Measurements from ENCODE around the gene NIPBL. TPM values are rescaled to one million over a fixed set of nuclear protein-coding genes. Genes with fewer than 3 reads are reported as not detected.

The NIPBL gene
- total and polyA plus RNA-seq, 7 experiments from 2014 or later: 28.2 to 123 (median 110) TPM

DNA sequence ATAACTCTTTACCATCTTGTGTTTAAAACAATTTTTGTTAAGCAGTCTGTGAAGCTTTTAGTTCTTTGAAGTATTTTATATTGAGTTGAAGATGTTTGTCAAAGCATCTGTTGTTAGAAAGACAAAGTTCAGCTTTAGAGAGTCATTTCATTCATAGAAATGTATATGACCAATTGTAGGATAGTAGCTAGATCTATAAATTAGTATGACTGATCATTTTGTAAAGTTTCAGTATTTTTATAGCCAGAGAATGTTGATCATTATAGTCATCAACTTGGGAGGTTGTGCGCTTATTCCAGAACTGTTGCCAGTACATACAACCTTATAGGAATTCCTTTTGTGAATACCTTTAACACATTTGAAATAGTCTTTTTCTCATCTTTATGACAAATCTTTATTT lies 5.2 kb downstream of the NIPBL start:
- ATAC-seq (no peak), DNase-seq (no peak)
- Mint-ChIP-seq H3K27me3 (no peaks in the 10 kb centered on the region), H3K36me3 (peaks cover 2 to 15% (median 5%) of the 10 kb centered on the region in 5 donors), H3K4me3 (peak overlapping the region in 8 of 10 donors; percentile 50 to 96 (median 60)), H3K27ac (peak overlapping the region in 4 of 9 donors; percentile 6 to 60 (median 31)), H3K4me1 (peaks cover 45 to 80% (median 71%) of the 10 kb centered on the region in 7 donors), H3K9me3 (no peaks in the 10 kb centered on the region)
- Histone ChIP-seq H3K4me3 (ENCODE audit: low read length) (no peak overlapping the region), H3K27me3 (ENCODE audit: control insufficient read depth in 2 of 2, insufficient read depth in 2 of 2, low read length in 2 of 2) (no peaks in the 10 kb centered on the region), H3K27ac (ENCODE audit: low read depth, low read length) (no peak overlapping the region), H3K4me1 (ENCODE audit: control insufficient read depth in 2 of 2, insufficient read depth in 2 of 2, low read length in 2 of 2) (peaks cover 29 to 46% of the 10 kb centered on the region in 2 donors), H3K9me3 (ENCODE audit: control insufficient read depth in 2 of 3, low read length in 3 of 3) (no peaks in the 10 kb centered on the region), H3K36me3 (ENCODE audit: control insufficient read depth in 2 of 3, insufficient read depth in 3 of 3, low read length in 3 of 3) (peaks cover 0 to 18% (median 0%) of the 10 kb centered on the region in 3 experiments)
- ChIA-PET POLR2A (no interaction called here), CTCF (no interaction called here)
- intact Hi-C loops (cut with micrococcal nuclease): loop anchor here (1.0 kb wide), 3 partner anchors 7 to 62 kb away; no protein-coding TSS in a partner anchor

DNA sequence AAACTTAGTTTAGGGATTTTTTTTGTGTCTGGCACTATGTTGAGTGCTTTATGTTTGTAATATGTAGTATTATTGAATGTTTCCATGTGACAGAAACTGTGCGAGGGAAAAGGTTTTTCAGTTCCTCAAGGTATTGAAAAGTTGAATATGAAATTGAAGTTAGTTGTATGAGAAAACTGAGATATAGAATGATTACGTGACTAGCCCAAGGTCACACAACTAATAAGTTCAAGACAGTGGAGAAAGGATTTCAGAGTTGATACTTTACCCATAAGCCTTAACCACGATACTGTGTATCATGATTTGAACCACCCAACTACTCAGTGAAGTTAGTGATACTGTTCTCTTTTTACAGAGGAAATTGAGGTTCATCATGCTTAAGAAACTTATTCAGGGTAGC lies 5.7 kb downstream of the NIPBL start:
- Histone ChIP-seq H3K4me3 (ENCODE audit: low read length) (no peak overlapping the region), H3K27ac (ENCODE audit: low read depth, low read length) (no peak overlapping the region), H3K9me3 (ENCODE audit: control insufficient read depth in 2 of 3, low read length in 3 of 3) (no peaks in the 10 kb centered on the region), H3K36me3 (ENCODE audit: control insufficient read depth in 2 of 3, insufficient read depth in 3 of 3, low read length in 3 of 3) (peaks cover 0 to 13% (median 0%) of the 10 kb centered on the region in 3 experiments), H3K4me1 (ENCODE audit: control insufficient read depth in 2 of 2, insufficient read depth in 2 of 2, low read length in 2 of 2) (peaks cover 29 to 50% of the 10 kb centered on the region in 2 donors), H3K27me3 (ENCODE audit: control insufficient read depth in 2 of 2, insufficient read depth in 2 of 2, low read length in 2 of 2) (no peaks in the 10 kb centered on the region)
- intact Hi-C loops (cut with micrococcal nuclease): loop anchor here (1.0 kb wide), 2 partner anchors 11 to 62 kb away; no protein-coding TSS in a partner anchor
- ChIA-PET CTCF (no interaction called here), POLR2A (interaction anchor here (0.7 kb wide), 1 partner anchor 88 kb away, joined by 3 read pairs; no protein-coding TSS in a partner anchor)
- Mint-ChIP-seq H3K27me3 (no peaks in the 10 kb centered on the region), H3K36me3 (peaks cover 2 to 17% (median 5%) of the 10 kb centered on the region in 5 donors), H3K9me3 (no peaks in the 10 kb centered on the region), H3K27ac (peak overlapping the region in 4 of 9 donors; percentile 0 to 60 (median 20)), H3K4me1 (peaks cover 50 to 85% (median 75%) of the 10 kb centered on the region in 7 donors), H3K4me3 (peak overlapping the region in 8 of 10 donors; percentile 50 to 96 (median 60))
- DNase-seq: no peak
- no peak for ATAC-seq

DNA sequence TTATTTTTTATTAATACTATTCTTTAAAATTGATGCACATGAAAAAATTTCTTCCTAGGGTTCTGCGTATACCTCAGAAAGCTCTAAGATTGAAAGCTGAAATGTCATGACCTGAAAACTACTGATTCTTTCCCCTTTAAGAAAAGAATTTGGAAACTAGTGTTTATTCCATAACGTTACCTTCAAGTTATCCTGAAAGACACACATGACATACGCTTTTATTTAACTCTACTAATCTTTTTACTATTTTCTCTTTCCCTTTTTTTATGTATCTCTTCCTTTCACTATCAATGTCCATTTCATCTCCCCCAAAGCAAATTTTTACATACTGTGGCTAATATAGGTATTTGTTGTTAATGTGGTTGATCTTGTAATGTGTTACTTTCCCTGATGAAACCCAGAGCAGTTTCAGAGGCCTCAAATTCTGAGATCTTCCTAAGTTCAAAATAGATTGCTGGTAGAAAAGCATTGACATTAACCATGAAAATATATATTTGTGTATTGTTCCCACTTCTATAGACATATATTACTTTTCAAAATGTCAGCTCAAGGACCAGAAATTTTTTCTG lies 7.4 kb downstream of the NIPBL start:
- ATAC-seq (no peak), DNase-seq (no peak)
- Mint-ChIP-seq H3K27ac (peak overlapping the region in 2 of 9 donors; percentile 39 to 41), H3K27me3 (no peaks in the 10 kb centered on the region), H3K9me3 (no peaks in the 10 kb centered on the region), H3K4me3 (peak overlapping the region in 7 of 10 donors; percentile 9 to 59 (median 42)), H3K36me3 (peaks cover 2 to 19% (median 7%) of the 10 kb centered on the region in 5 donors), H3K4me1 (peaks cover 53 to 90% (median 78%) of the 10 kb centered on the region in 7 donors)
- ChIA-PET CTCF (interaction anchor here (0.5 kb wide), 1 partner anchor 174 kb away, joined by 3 read pairs; no protein-coding TSS in a partner anchor), POLR2A (interaction anchor here (1.5 kb wide), 1 partner anchor 9 kb away, joined by 4 read pairs; no protein-coding TSS in a partner anchor)
- intact Hi-C loops (cut with micrococcal nuclease): no loop called here
- Histone ChIP-seq H3K36me3 (ENCODE audit: control insufficient read depth in 2 of 3, insufficient read depth in 3 of 3, low read length in 3 of 3) (peaks cover 0 to 10% (median 0%) of the 10 kb centered on the region in 3 experiments), H3K4me3 (ENCODE audit: low read length) (no peak overlapping the region), H3K4me1 (ENCODE audit: control insufficient read depth in 2 of 2, insufficient read depth in 2 of 2, low read length in 2 of 2) (peaks cover 34 to 56% of the 10 kb centered on the region in 2 donors), H3K27ac (ENCODE audit: low read depth, low read length) (no peak overlapping the region), H3K27me3 (ENCODE audit: control insufficient read depth in 2 of 2, insufficient read depth in 2 of 2, low read length in 2 of 2) (no peaks in the 10 kb centered on the region), H3K9me3 (ENCODE audit: control insufficient read depth in 2 of 3, low read length in 3 of 3) (no peaks in the 10 kb centered on the region)

DNA sequence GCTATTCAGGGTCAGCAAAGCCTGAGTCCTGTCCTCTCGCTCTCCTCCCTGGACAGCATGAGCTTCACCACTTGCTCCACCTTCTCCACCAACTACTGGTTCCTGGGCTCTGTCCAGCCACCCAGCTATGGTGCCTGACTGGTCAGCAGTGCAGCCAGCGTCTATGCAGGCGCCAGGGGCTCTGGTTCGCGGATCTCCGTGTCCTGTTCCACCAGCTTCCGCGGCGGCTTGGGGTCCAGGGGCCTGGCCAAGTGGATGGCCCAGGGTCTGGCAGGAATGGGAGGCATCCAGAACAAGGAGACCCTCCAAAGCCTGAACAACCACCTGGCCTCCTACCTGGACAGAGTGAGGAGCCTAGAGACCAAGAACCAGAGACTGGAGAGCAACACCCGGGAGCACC lies 8.6 kb downstream of the NIPBL start:
- peaks cover 2 to 20% (median 12%) of the 10 kb centered on the region in 5 donors for H3K36me3 Mint-ChIP-seq
- no peaks in the 10 kb centered on the region for H3K27me3 Mint-ChIP-seq
- peak overlapping the region in 5 of 10 donors; percentile 34 to 64 (median 61) for H3K4me3 Mint-ChIP-seq
- peaks cover 0 to 10% (median 0%) of the 10 kb centered on the region in 3 experiments for H3K36me3 ChIP-seq (ENCODE audit: control insufficient read depth in 2 of 3, insufficient read depth in 3 of 3, low read length in 3 of 3)
- ChIA-PET POLR2A (interaction anchor here (1.5 kb wide), 1 partner anchor 10 kb away, joined by 4 read pairs; no protein-coding TSS in a partner anchor), CTCF (no interaction called here)
- no peak for DNase-seq
- peaks cover 55 to 92% (median 80%) of the 10 kb centered on the region in 7 donors for H3K4me1 Mint-ChIP-seq
- no peaks in the 10 kb centered on the region for H3K9me3 Mint-ChIP-seq
- no peak overlapping the region for H3K4me3 ChIP-seq (ENCODE audit: low read length)
- no peak for ATAC-seq
- peaks cover 34 to 53% of the 10 kb centered on the region in 2 donors for H3K4me1 ChIP-seq (ENCODE audit: control insufficient read depth in 2 of 2, insufficient read depth in 2 of 2, low read length in 2 of 2)
- H3K27me3 ChIP-seq (ENCODE audit: control insufficient read depth in 2 of 2, insufficient read depth in 2 of 2, low read length in 2 of 2): no peaks in the 10 kb centered on the region
- H3K9me3 ChIP-seq (ENCODE audit: control insufficient read depth in 2 of 3, low read length in 3 of 3): no peaks in the 10 kb centered on the region
- intact Hi-C loops (cut with micrococcal nuclease): no loop called here
- no peak overlapping the region for H3K27ac Mint-ChIP-seq
- no peak overlapping the region for H3K27ac ChIP-seq (ENCODE audit: low read depth, low read length)

DNA sequence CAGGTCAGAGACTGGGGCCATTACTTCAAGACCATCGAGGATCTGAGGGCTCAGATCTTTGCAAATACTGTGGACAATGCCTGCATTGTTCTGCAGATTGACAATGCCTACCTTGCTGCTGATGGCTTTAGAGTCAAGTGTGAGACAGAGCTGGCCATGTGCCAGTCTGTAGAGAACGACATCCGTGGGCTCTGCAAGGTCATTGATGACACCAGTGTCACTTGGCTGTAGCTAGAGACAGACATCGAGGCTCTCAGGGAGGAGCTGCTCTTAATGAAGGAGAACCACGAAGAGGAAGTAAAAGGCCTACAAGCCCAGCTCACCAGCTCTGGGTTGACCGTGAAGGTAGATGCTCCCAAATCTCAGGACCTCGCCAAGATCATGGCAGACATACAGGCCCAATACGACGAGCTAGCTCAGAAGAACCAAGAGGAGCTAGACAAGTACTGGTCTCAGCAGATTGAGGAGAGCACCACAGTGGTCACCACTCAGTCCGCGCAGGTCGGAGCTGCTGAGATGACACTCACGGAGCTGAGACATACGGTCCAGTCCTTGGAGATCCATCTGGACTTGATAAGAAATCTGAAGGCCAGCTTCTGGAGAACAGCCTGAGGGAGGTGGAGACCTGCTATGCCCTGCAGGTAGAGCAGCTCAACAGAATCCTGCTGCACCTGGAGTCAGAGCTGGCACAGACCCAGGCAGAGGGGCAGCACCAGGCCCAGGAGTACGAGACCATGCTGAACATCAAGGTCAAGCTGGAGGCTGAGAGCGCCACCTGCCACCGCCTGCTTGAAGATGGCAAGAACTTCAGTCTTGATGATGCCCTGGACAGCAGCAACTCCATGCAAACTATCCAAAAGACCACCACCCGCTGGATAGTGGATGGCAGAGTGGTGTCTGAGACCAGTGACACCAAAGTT lies 9.3 kb downstream of the NIPBL start:
- ATAC-seq (no peak), DNase-seq (no peak)
- ChIA-PET CTCF (interaction anchor here (0.5 kb wide), 1 partner anchor 1403 kb away, joined by 3 read pairs; no protein-coding TSS in a partner anchor), POLR2A (no interaction called here)
- Histone ChIP-seq H3K9me3 (ENCODE audit: control insufficient read depth in 2 of 3, low read length in 3 of 3) (no peaks in the 10 kb centered on the region), H3K27me3 (ENCODE audit: control insufficient read depth in 2 of 2, insufficient read depth in 2 of 2, low read length in 2 of 2) (no peaks in the 10 kb centered on the region), H3K36me3 (ENCODE audit: control insufficient read depth in 2 of 3, insufficient read depth in 3 of 3, low read length in 3 of 3) (peaks cover 0 to 10% (median 0%) of the 10 kb centered on the region in 3 experiments), H3K4me3 (ENCODE audit: low read length) (no peak overlapping the region), H3K27ac (ENCODE audit: low read depth, low read length) (no peak overlapping the region), H3K4me1 (ENCODE audit: control insufficient read depth in 2 of 2, insufficient read depth in 2 of 2, low read length in 2 of 2) (peaks cover 35 to 46% of the 10 kb centered on the region in 2 donors)
- Mint-ChIP-seq H3K4me1 (peaks cover 53 to 87% (median 76%) of the 10 kb centered on the region in 7 donors), H3K27me3 (no peaks in the 10 kb centered on the region), H3K27ac (peak overlapping the region in 2 of 9 donors; percentile 7 to 60), H3K36me3 (peaks cover 5 to 23% (median 12%) of the 10 kb centered on the region in 5 donors), H3K9me3 (no peaks in the 10 kb centered on the region), H3K4me3 (peak overlapping the region in 7 of 10 donors; percentile 34 to 64 (median 51))
- intact Hi-C loops (cut with micrococcal nuclease): loop anchor here in 1 of 2 donors (2.0 kb wide), 1 partner anchor 17 kb away; no protein-coding TSS in a partner anchor

DNA sequence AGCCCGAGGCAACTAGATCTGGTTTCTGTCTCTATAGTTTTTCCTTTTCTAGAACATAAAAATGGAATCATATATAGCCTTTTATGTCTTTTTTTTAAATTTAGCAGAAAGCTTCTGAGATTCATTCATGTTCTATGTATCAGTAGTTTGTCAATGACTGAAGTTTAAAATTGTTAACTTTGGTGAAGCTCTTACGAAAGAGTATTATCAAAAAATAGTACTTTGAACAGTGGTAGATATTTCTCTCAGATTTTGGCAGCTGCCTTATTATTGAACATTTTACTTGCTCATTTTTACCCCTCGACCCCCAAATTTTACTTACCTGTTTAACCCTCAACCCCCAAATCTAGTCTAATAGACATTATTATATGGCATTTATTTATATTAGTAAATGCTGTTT lies 10.2 kb downstream of the NIPBL start:
- no peaks in the 10 kb centered on the region for H3K27me3 ChIP-seq (ENCODE audit: control insufficient read depth in 2 of 2, insufficient read depth in 2 of 2, low read length in 2 of 2)
- Mint-ChIP-seq H3K36me3 (peaks cover 6 to 33% (median 18%) of the 10 kb centered on the region in 5 donors), H3K4me1 (peaks cover 44 to 84% (median 72%) of the 10 kb centered on the region in 7 donors), H3K27me3 (no peaks in the 10 kb centered on the region), H3K9me3 (peaks cover 0 to 6% (median 0%) of the 10 kb centered on the region in 11 donors), H3K27ac (peak overlapping the region in 2 of 9 donors; percentile 14 to 23), H3K4me3 (peak overlapping the region in 8 of 10 donors; percentile 25 to 69 (median 52))
- H3K9me3 ChIP-seq (ENCODE audit: control insufficient read depth in 2 of 3, low read length in 3 of 3): no peaks in the 10 kb centered on the region
- intact Hi-C loops (cut with micrococcal nuclease): loop anchor here in 1 of 2 donors (1.0 to 2.0 kb wide), 2 partner anchors 10 to 16 kb away; partner anchors contain the start of gene NIPBL
- ATAC-seq (no peak), DNase-seq (no peak)
- peaks cover 0 to 10% (median 0%) of the 10 kb centered on the region in 3 experiments for H3K36me3 ChIP-seq (ENCODE audit: control insufficient read depth in 2 of 3, insufficient read depth in 3 of 3, low read length in 3 of 3)
- H3K4me1 ChIP-seq (ENCODE audit: control insufficient read depth in 2 of 2, insufficient read depth in 2 of 2, low read length in 2 of 2): peaks cover 29 to 43% of the 10 kb centered on the region in 2 donors
- no peak overlapping the region for H3K4me3 ChIP-seq (ENCODE audit: low read length)
- no peak overlapping the region for H3K27ac ChIP-seq (ENCODE audit: low read depth, low read length)
- ChIA-PET POLR2A (no interaction called here), CTCF (interaction anchor here (0.6 kb wide), 1 partner anchor 149 kb away, joined by 3 read pairs; no protein-coding TSS in a partner anchor)

All from naive thymus-derived CD4-positive, alpha-beta T cell (primary cell).